Dendritic cell treated with granulocyte-macrophage colony-stimulating factor and Interleukin-4, amounts not matched to agents 40 ng/mL and 50 ng/mL, for 4 days (primary cell): ENCODE results near the gene TPK1.
"Not testable (repeated sequence)": the region's sequence is repeated elsewhere in the genome, so short reads cannot be mapped to it uniquely, and the experiment has no call there.

Experiments used
- H3K27ac Mint-ChIP-seq: one replicate; pipeline ENCODE4 v1.8.0; 2022; ENCODE audit warnings: mild to moderate bottlenecking, mixed read lengths
- H3K27me3 Mint-ChIP-seq: one replicate; pipeline ENCODE4 v1.8.0; 2022; ENCODE audit warnings: mild to moderate bottlenecking, mixed read lengths
- H3K36me3 Mint-ChIP-seq: one replicate; pipeline ENCODE4 v1.8.0; 2022; ENCODE audit warnings: low read depth, mixed read lengths
- H3K4me1 Mint-ChIP-seq: one replicate; pipeline ENCODE4 v1.8.0; 2022; ENCODE audit warnings: low read depth, mixed read lengths
- H3K4me3 Mint-ChIP-seq: one replicate; pipeline ENCODE4 v1.8.0; 2022; ENCODE audit warnings: mild to moderate bottlenecking, moderate library complexity, mixed read lengths
- H3K9me3 Mint-ChIP-seq: one replicate; pipeline ENCODE4 v1.8.0; 2022; ENCODE audit warnings: mixed read lengths
- intact Hi-C: fragments of 100-400 bp; cut with micrococcal nuclease; formaldehyde crosslinking; loops from one replicate; pipeline ENCODE4 v1.15.0; 2022

Gene TPK1

DNA sequence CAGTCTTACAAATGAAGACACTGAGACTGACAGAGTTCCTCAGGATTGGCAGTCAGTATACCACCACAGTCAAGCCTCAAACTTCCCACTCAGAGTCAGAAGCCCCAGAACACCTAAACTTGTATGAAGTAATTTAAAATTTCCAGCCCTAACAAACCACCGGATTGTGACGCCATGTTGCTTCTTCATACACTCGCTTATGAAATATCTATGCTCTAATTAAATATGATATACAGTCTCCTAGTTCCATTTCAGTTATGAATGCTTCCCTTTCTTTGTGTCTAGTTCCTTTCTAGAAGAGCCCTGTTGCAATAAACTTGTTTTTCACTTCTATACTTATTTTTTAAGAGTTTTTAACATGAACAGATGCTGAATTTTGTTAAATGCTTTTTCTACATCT, 260.4 kb downstream of the TPK1 start:
- Mint-ChIP-seq H3K36me3 (peaks cover 6% of the 10 kb centered on the region), H3K27me3 (no peaks in the 10 kb centered on the region), H3K4me3 (no peak overlapping the region), H3K9me3 (peaks cover 19% of the 10 kb centered on the region), H3K27ac (no peak overlapping the region), H3K4me1 (no peaks in the 10 kb centered on the region)
- intact Hi-C loops, result no loop called here

- H3K27me3 Mint-ChIP-seq, H3K4me1 Mint-ChIP-seq, H3K27ac Mint-ChIP-seq, H3K36me3 Mint-ChIP-seq, intact Hi-C loops, H3K4me3 Mint-ChIP-seq: not testable (repeated sequence)
- peaks cover 19% of the 10 kb centered on the region for H3K9me3 Mint-ChIP-seq
Measured at GRCh38 chr7:144574753-144575152, 261.1 kb downstream of the TPK1 start.

GRCh38 chr7:144568233-144568632, 267.6 kb downstream of the TPK1 start:
- Mint-ChIP-seq H3K9me3 (peaks cover 20% of the 10 kb centered on the region), H3K27me3 (no peaks in the 10 kb centered on the region), H3K36me3 (no peaks in the 10 kb centered on the region), H3K4me3 (no peak overlapping the region), H3K4me1 (no peaks in the 10 kb centered on the region), H3K27ac (no peak overlapping the region)
- intact Hi-C loops, result no loop called here

GRCh38 chr7:144565586-144565985, 270.3 kb downstream of the TPK1 start:
- Mint-ChIP-seq H3K27ac (no peak overlapping the region), H3K4me1 (no peaks in the 10 kb centered on the region), H3K27me3 (no peaks in the 10 kb centered on the region), H3K4me3 (no peak overlapping the region), H3K36me3 (no peaks in the 10 kb centered on the region), H3K9me3 (peaks cover 20% of the 10 kb centered on the region)
- intact Hi-C loops, result no loop called here

DNA sequence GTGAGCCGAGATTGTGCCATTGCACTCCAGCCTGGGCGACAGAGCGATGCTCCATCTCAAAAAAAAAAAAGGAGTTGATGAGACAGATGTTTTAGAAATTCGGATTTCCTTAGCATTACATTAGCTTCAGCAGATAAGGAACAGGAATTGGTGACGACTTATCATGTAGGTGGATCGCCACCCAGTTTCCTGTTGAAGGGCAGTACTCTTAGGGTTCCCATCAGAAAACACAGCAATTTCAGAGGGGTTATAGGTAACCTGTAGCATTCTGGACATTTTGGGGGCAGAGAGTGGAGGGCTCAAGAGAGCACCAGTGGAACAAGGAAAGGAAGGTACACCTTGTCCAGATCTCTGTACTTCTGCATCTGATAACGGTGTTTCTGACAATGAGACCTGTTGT, 286.0 kb downstream of the TPK1 start:
- Mint-ChIP-seq H3K4me3 (no peak overlapping the region), H3K27me3 (no peaks in the 10 kb centered on the region), H3K9me3 (no peaks in the 10 kb centered on the region), H3K36me3 (peaks cover 7% of the 10 kb centered on the region), H3K27ac (no peak overlapping the region), H3K4me1 (no peaks in the 10 kb centered on the region)
- intact Hi-C loops, result no loop called here

DNA sequence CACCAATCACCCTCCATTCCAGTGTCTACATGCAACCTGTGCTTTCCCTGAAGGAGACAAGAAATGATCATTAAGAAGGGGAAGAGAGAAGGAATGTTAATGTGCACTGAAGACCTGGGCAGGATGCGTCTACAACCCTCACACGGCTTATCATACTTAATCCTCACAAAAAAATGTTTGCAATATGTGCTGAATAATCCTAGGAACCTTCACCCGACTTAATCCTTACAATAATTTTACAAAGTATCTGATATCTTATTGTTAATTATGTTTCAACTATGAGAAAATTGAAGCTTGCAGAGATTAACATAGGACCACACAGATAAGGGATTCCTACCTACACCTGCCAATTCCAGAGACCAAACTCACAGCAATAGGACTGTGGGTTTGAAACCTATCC, 287.3 kb downstream of the TPK1 start:
- Mint-ChIP-seq H3K27ac (no peak overlapping the region), H3K9me3 (no peaks in the 10 kb centered on the region), H3K27me3 (no peaks in the 10 kb centered on the region), H3K4me1 (no peaks in the 10 kb centered on the region), H3K36me3 (peaks cover 7% of the 10 kb centered on the region), H3K4me3 (no peak overlapping the region)
- intact Hi-C loops, result no loop called here

DNA sequence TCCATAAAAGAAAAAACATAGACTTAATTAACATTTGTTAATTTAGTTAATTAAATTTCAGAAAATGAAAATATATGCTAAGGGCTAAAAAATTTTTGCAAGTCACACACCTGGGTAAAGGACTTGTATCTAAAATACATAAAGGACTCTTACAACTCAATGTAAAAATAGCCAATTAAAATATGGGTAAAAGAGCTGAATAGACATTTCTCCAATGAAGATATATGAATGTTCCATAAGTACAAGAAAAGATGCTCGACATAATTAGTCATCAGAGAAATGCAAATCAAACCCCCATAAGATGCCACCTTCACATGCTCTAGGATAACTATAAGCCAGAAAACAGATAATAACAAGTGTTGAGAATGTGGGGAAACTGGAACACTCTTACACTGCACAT, 288.0 kb downstream of the TPK1 start:
- Mint-ChIP-seq H3K4me1 (no peaks in the 10 kb centered on the region), H3K4me3 (no peak overlapping the region), H3K9me3 (no peaks in the 10 kb centered on the region), H3K27ac (no peak overlapping the region), H3K27me3 (no peaks in the 10 kb centered on the region), H3K36me3 (peaks cover 11% of the 10 kb centered on the region)
- intact Hi-C loops, result no loop called here

- intact Hi-C loops, result no loop called here
- peaks cover 18% of the 10 kb centered on the region for H3K36me3 Mint-ChIP-seq
- H3K27me3 Mint-ChIP-seq, result no peaks in the 10 kb centered on the region
- no peak overlapping the region for H3K27ac Mint-ChIP-seq
- no peaks in the 10 kb centered on the region for H3K9me3 Mint-ChIP-seq
- H3K4me1 Mint-ChIP-seq, result no peaks in the 10 kb centered on the region
- H3K4me3 Mint-ChIP-seq, result no peak overlapping the region
Measured at GRCh38 chr7:144546782-144547181, 289.1 kb downstream of the TPK1 start.

DNA sequence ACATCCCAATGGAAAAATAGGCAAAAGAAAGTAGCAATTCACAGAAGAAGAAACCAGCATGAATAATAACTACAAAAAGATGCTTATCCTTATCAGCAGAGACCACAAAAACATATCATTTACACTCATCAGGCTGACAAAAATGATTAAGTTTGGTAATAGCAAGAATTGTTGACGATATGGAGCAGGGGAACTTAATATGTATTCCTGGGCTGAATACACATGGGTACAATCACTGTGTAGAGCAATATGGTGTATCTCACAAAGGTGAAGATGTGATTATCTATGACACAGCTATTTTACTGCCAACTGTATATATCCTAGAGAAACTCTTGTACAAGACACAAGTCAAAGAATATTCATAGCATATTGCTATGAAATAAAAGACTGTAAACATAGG, 290.5 kb downstream of the TPK1 start:
- intact Hi-C loops, result no loop called here
- H3K9me3 Mint-ChIP-seq, result no peaks in the 10 kb centered on the region
- H3K36me3 Mint-ChIP-seq, result peaks cover 18% of the 10 kb centered on the region
- no peak overlapping the region for H3K27ac Mint-ChIP-seq
- H3K27me3 Mint-ChIP-seq, result no peaks in the 10 kb centered on the region
- no peaks in the 10 kb centered on the region for H3K4me1 Mint-ChIP-seq
- no peak overlapping the region for H3K4me3 Mint-ChIP-seq

- no peaks in the 10 kb centered on the region for H3K4me1 Mint-ChIP-seq
- no peak overlapping the region for H3K27ac Mint-ChIP-seq
- peaks cover 4% of the 10 kb centered on the region for H3K36me3 Mint-ChIP-seq
- H3K4me3 Mint-ChIP-seq, result no peak overlapping the region
- H3K27me3 Mint-ChIP-seq, result no peaks in the 10 kb centered on the region
- intact Hi-C loops, result no loop called here
- H3K9me3 Mint-ChIP-seq, result no peaks in the 10 kb centered on the region
Measured at GRCh38 chr7:144534655-144535395, 301.0 kb downstream of the TPK1 start.

DNA sequence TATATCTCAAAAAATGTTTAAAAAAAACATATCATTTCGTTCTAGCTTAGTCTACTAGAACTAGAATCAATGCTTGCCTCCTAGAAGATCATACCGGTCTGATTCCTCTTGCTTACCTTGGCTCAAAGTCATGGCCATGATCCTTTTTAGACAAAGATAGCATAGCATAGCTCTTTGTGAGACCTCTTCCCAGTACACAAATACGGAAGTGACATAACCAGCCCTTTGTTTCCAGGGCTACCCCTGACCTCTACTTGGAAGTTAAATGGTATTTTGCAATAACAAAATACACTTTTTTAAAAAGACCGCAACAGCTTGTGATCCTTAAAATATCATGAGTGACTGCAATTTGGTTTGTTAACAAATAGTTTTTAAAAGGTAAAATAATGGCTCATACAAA, 301.7 kb downstream of the TPK1 start:
- Mint-ChIP-seq H3K36me3 (peaks cover 4% of the 10 kb centered on the region), H3K9me3 (no peaks in the 10 kb centered on the region), H3K4me3 (no peak overlapping the region), H3K4me1 (no peaks in the 10 kb centered on the region), H3K27me3 (no peaks in the 10 kb centered on the region), H3K27ac (no peak overlapping the region)
- intact Hi-C loops, result no loop called here

- H3K4me3 Mint-ChIP-seq, result no peak overlapping the region
- intact Hi-C loops, result no loop called here
- no peaks in the 10 kb centered on the region for H3K27me3 Mint-ChIP-seq
- H3K9me3 Mint-ChIP-seq, result no peaks in the 10 kb centered on the region
- H3K4me1 Mint-ChIP-seq, result no peaks in the 10 kb centered on the region
- peaks cover 4% of the 10 kb centered on the region for H3K36me3 Mint-ChIP-seq
- H3K27ac Mint-ChIP-seq, result no peak overlapping the region
Measured at GRCh38 chr7:144531181-144531580, 304.7 kb downstream of the TPK1 start.

DNA sequence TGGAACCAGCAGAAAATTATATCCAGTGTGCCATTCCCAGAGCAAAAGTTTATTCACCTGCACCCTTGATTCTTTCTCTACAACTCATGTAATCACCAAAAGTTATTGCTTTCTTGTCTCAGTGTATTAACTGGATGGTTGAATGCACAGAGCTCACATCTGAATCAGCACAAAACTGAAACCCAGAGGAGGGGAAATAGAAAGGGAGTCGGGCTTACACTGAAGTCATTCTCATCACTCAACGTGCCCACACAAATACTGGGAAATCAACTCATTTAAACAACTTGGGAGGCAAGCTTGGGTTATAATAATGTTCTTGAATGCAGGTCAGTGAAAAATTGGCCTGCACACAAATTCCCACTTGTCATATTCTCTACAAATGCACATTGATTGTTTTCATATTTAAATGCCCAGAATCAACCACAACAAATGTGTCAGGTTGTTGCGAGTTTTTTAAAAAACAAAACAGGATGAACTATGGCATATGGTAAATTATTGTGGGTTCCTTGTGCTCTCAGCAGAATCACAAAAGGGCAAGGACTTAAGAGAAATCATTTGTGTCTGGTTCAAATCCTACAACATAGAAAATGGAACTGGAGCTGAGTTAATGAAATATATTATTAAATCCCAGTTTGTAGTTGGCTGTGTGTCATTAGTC, 306.5 kb downstream of the TPK1 start:
- intact Hi-C loops, result no loop called here

GRCh38 chr7:144528536-144529045, 307.3 kb downstream of the TPK1 start:
- Mint-ChIP-seq H3K9me3 (no peaks in the 10 kb centered on the region), H3K36me3 (peaks cover 4% of the 10 kb centered on the region), H3K27me3 (no peaks in the 10 kb centered on the region), H3K4me3 (no peak overlapping the region), H3K27ac (no peak overlapping the region), H3K4me1 (no peaks in the 10 kb centered on the region)
- intact Hi-C loops, result no loop called here

More for the DNA sequence above, 306.5 kb downstream of the TPK1 start:
- H3K27ac Mint-ChIP-seq, result no peak overlapping the region
- H3K27me3 Mint-ChIP-seq, result no peaks in the 10 kb centered on the region
- H3K9me3 Mint-ChIP-seq, result no peaks in the 10 kb centered on the region
- peaks cover 4% of the 10 kb centered on the region for H3K36me3 Mint-ChIP-seq
- no peak overlapping the region for H3K4me3 Mint-ChIP-seq
- H3K4me1 Mint-ChIP-seq, result no peaks in the 10 kb centered on the region
